Tibial nerve (tissue), 4 donors: Measurements from ENCODE around the gene CRTC3.

Experiments used
- EP300 ChIP-seq, 2 donors: sonication (generic); formaldehyde crosslinking; IDR thresholded peaks; one replicate each; pipeline ENCODE4 v1.6.1; 2017; ENCODE audit warnings: antibody characterized with exemption in 2 of 2, mild to moderate bottlenecking in 1 of 2
- POLR2A ChIP-seq, 2 donors: fragments of 450-650 bp; IDR thresholded peaks; one replicate each; pipeline ENCODE4 v1.6.1; 2017; ENCODE audit warnings: antibody characterized with exemption in 2 of 2, mild to moderate bottlenecking in 2 of 2, moderate library complexity in 2 of 2
- TF ChIP-seq, protein P1 (sequence below), 5 experiments: fragments of 200-600 bp in 3 of 5; fragments of 450-650 bp in 2 of 5; sonication (generic) in 3 of 5; IDR thresholded peaks; one replicate each; pipeline ENCODE4 v1.5.1; 2016 to 2019; ENCODE audit warnings: antibody characterized with exemption in 5 of 5, mild to moderate bottlenecking in 3 of 5, moderate library complexity in 2 of 5

GRCh38 chr15:90560229-90560776 lies 30.6 kb downstream of the CRTC3 start:
- TF ChIP-seq, protein P1, sequence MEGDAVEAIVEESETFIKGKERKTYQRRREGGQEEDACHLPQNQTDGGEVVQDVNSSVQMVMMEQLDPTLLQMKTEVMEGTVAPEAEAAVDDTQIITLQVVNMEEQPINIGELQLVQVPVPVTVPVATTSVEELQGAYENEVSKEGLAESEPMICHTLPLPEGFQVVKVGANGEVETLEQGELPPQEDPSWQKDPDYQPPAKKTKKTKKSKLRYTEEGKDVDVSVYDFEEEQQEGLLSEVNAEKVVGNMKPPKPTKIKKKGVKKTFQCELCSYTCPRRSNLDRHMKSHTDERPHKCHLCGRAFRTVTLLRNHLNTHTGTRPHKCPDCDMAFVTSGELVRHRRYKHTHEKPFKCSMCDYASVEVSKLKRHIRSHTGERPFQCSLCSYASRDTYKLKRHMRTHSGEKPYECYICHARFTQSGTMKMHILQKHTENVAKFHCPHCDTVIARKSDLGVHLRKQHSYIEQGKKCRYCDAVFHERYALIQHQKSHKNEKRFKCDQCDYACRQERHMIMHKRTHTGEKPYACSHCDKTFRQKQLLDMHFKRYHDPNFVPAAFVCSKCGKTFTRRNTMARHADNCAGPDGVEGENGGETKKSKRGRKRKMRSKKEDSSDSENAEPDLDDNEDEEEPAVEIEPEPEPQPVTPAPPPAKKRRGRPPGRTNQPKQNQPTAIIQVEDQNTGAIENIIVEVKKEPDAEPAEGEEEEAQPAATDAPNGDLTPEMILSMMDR (IDR thresholded peaks at IDR 0.05), result no peak
- TF ChIP-seq POLR2A (IDR thresholded peaks at IDR 0.05), result no peak
- TF ChIP-seq EP300 (IDR thresholded peaks at IDR 0.05), result peak; percentile 49 to 88
